ENCODE measurements around the gene SNX11.
"Not testable (repeated sequence)": the region's sequence is repeated elsewhere in the genome, so short reads cannot be mapped to it uniquely, and the experiment has no call there.

The SNX11 gene

GRCh38 chr17:48068491-48068961, 39.0 kb upstream of the SNX11 start:
- ChIA-PET CTCF (interaction anchor here (0.7 to 2.6 kb wide), 9 partner anchors 11 to 43 kb away, joined by 3 to 15 read pairs (median 4); no protein-coding TSS in a partner anchor), POLR2A (interaction anchor here (0.8 to 2.5 kb wide), 4 partner anchors 10 to 32 kb away, joined by 3 to 14 read pairs (median 6); partner anchors contain the start of genes CBX1 and NFE2L1)
- TF ChIP-seq FOXK2 (IDR thresholded peaks at IDR 0.05) = no peak
- no peak for TF ChIP-seq PKNOX1 (IDR thresholded peaks at IDR 0.05)
- no peak for TF ChIP-seq LEF1 (IDR thresholded peaks at IDR 0.05; ENCODE audit: borderline replicate concordance)
- no peak for TF ChIP-seq HDGF (IDR thresholded peaks at IDR 0.05; ENCODE audit: borderline replicate concordance)
- no peak for TF ChIP-seq L3MBTL2 (conservative IDR thresholded peaks at IDR 0.05)
- TF ChIP-seq ARNT (IDR thresholded peaks at IDR 0.05) = no peak
- no peak for TF ChIP-seq TARDBP (IDR thresholded peaks at IDR 0.05)
- no peak for TF ChIP-seq SUZ12 (IDR thresholded peaks at IDR 0.05)
- TF ChIP-seq NFRKB (IDR thresholded peaks at IDR 0.05) = no peak
- no peak for TF ChIP-seq FOXA1 (IDR thresholded peaks at IDR 0.05)
- no peak for TF ChIP-seq BHLHE40 (IDR thresholded peaks at IDR 0.05; ENCODE audit: borderline replicate concordance)
- no peak for TF ChIP-seq SP1 (IDR thresholded peaks at IDR 0.05)
- TF ChIP-seq ZNF384 (IDR thresholded peaks at IDR 0.05) = no peak
- TF ChIP-seq CTBP1 (IDR thresholded peaks at IDR 0.05; ENCODE audit: borderline replicate concordance) = no peak
- TF ChIP-seq ELF4 (IDR thresholded peaks at IDR 0.05) = no peak
- no peak for TF ChIP-seq FOXM1 (IDR thresholded peaks at IDR 0.05; ENCODE audit: borderline replicate concordance)
- DNase-seq (ENCODE audit: extremely low spot score) = peak; percentile 58

GRCh38 chr17:48070195-48070594, 37.4 kb upstream of the SNX11 start:
- ChIA-PET CTCF (no interaction called here), POLR2A (no interaction called here)
- no peak for DNase-seq (ENCODE audit: extremely low spot score)
- no peak for TF ChIP-seq FOXA1 (IDR thresholded peaks at IDR 0.05)
- no peak for TF ChIP-seq SUZ12 (IDR thresholded peaks at IDR 0.05)
- TF ChIP-seq HDGF (IDR thresholded peaks at IDR 0.05; ENCODE audit: borderline replicate concordance) = no peak
- no peak for TF ChIP-seq NFRKB (IDR thresholded peaks at IDR 0.05)
- no peak for TF ChIP-seq CTBP1 (IDR thresholded peaks at IDR 0.05; ENCODE audit: borderline replicate concordance)
- TF ChIP-seq PKNOX1 (IDR thresholded peaks at IDR 0.05) = no peak
- no peak for TF ChIP-seq LEF1 (IDR thresholded peaks at IDR 0.05; ENCODE audit: borderline replicate concordance)
- no peak for TF ChIP-seq FOXM1 (IDR thresholded peaks at IDR 0.05; ENCODE audit: borderline replicate concordance)
- TF ChIP-seq ZNF384 (IDR thresholded peaks at IDR 0.05) = no peak
- TF ChIP-seq ARNT (IDR thresholded peaks at IDR 0.05) = no peak
- TF ChIP-seq L3MBTL2 (conservative IDR thresholded peaks at IDR 0.05) = no peak
- no peak for TF ChIP-seq FOXK2 (IDR thresholded peaks at IDR 0.05)
- no peak for TF ChIP-seq TARDBP (IDR thresholded peaks at IDR 0.05)
- TF ChIP-seq BHLHE40 (IDR thresholded peaks at IDR 0.05; ENCODE audit: borderline replicate concordance) = no peak
- no peak for TF ChIP-seq SP1 (IDR thresholded peaks at IDR 0.05)
- no peak for TF ChIP-seq ELF4 (IDR thresholded peaks at IDR 0.05)

- CTCF ChIA-PET = interaction anchor here (1.0 to 4.8 kb wide), 3 partner anchors 14 to 62 kb away, joined by 3 to 27 read pairs (median 3); no protein-coding TSS in a partner anchor
- TF ChIP-seq NFRKB (IDR thresholded peaks at IDR 0.05) (no peak), HDGF (IDR thresholded peaks at IDR 0.05; ENCODE audit: borderline replicate concordance) (no peak), TARDBP (IDR thresholded peaks at IDR 0.05) (no peak), FOXA1 (IDR thresholded peaks at IDR 0.05) (no peak), FOXK2 (IDR thresholded peaks at IDR 0.05) (no peak), ARNT (IDR thresholded peaks at IDR 0.05) (no peak), PKNOX1 (IDR thresholded peaks at IDR 0.05) (no peak), BHLHE40 (IDR thresholded peaks at IDR 0.05; ENCODE audit: borderline replicate concordance) (no peak), LEF1 (IDR thresholded peaks at IDR 0.05; ENCODE audit: borderline replicate concordance) (no peak)
- no peak for DNase-seq (ENCODE audit: extremely low spot score)
- POLR2A ChIA-PET = no interaction called here
Measured at GRCh38 chr17:48071654-48072053, 35.9 kb upstream of the SNX11 start.

- DNase-seq (ENCODE audit: extremely low spot score) = not testable (repeated sequence)
- ChIA-PET POLR2A (interaction anchor here (1.4 to 1.6 kb wide), 2 partner anchors 25 to 28 kb away, joined by 3 to 8 read pairs; partner anchors contain the start of gene NFE2L1), CTCF (interaction anchor here (0.6 to 4.8 kb wide), 4 partner anchors 46 to 652 kb away, joined by 3 to 27 read pairs (median 8); no protein-coding TSS in a partner anchor)
Measured at GRCh38 chr17:48072811-48073210, 34.8 kb upstream of the SNX11 start.

GRCh38 chr17:48073566-48074094, 33.9 kb upstream of the SNX11 start:
- not testable (repeated sequence) for DNase-seq (ENCODE audit: extremely low spot score)
- ChIA-PET POLR2A (interaction anchor here (1.4 to 1.6 kb wide), 2 partner anchors 26 to 29 kb away, joined by 3 to 8 read pairs; partner anchors contain the start of gene NFE2L1), CTCF (interaction anchor here (0.6 to 4.8 kb wide), 4 partner anchors 47 to 142 kb away, joined by 3 to 27 read pairs (median 8); no protein-coding TSS in a partner anchor)

GRCh38 chr17:48074322-48075081, 33.1 kb upstream of the SNX11 start:
- CTCF ChIA-PET = interaction anchor here (0.6 to 4.8 kb wide), 3 partner anchors 10 to 48 kb away, joined by 3 to 27 read pairs (median 5); no protein-coding TSS in a partner anchor
- peak; percentile 63 for DNase-seq (ENCODE audit: extremely low spot score)
- POLR2A ChIA-PET = interaction anchor here (1.0 to 2.5 kb wide), 4 partner anchors 26 to 50 kb away, joined by 3 to 9 read pairs (median 6); partner anchors contain the start of gene NFE2L1

More at GRCh38 chr17:48074322-48075081, 33.1 kb upstream of the SNX11 start:
- TF ChIP-seq SUZ12 (IDR thresholded peaks at IDR 0.05) (no peak), PKNOX1 (IDR thresholded peaks at IDR 0.05) (no peak), NFRKB (IDR thresholded peaks at IDR 0.05) (no peak), ZNF384 (IDR thresholded peaks at IDR 0.05) (no peak), TARDBP (IDR thresholded peaks at IDR 0.05) (no peak), LEF1 (IDR thresholded peaks at IDR 0.05; ENCODE audit: borderline replicate concordance) (no peak), FOXA1 (IDR thresholded peaks at IDR 0.05) (no peak), L3MBTL2 (conservative IDR thresholded peaks at IDR 0.05) (no peak), ELF4 (IDR thresholded peaks at IDR 0.05) (no peak), BHLHE40 (IDR thresholded peaks at IDR 0.05; ENCODE audit: borderline replicate concordance) (no peak), SP1 (IDR thresholded peaks at IDR 0.05) (no peak), HDGF (IDR thresholded peaks at IDR 0.05; ENCODE audit: borderline replicate concordance) (no peak), FOXM1 (IDR thresholded peaks at IDR 0.05; ENCODE audit: borderline replicate concordance) (no peak), ARNT (IDR thresholded peaks at IDR 0.05) (no peak), FOXK2 (IDR thresholded peaks at IDR 0.05) (no peak), CTBP1 (IDR thresholded peaks at IDR 0.05; ENCODE audit: borderline replicate concordance) (no peak)

Data from HEK293T (cell line).